DMS114 treated with DMSO at 0.1 percent for 48 hours (cell line): ENCODE data around the gene SRSF3.
"Not testable (repeated sequence)": the region's sequence is repeated elsewhere in the genome, so short reads cannot be mapped to it uniquely, and the experiment has no call there.

Experiments
- DNase-seq: peaks from one replicate; lab custom pipeline; 2025; ENCODE audit not compliant: unreplicated experiment; lab: John Stamatoyannopoulos, UW

SRSF3 gene

DNA sequence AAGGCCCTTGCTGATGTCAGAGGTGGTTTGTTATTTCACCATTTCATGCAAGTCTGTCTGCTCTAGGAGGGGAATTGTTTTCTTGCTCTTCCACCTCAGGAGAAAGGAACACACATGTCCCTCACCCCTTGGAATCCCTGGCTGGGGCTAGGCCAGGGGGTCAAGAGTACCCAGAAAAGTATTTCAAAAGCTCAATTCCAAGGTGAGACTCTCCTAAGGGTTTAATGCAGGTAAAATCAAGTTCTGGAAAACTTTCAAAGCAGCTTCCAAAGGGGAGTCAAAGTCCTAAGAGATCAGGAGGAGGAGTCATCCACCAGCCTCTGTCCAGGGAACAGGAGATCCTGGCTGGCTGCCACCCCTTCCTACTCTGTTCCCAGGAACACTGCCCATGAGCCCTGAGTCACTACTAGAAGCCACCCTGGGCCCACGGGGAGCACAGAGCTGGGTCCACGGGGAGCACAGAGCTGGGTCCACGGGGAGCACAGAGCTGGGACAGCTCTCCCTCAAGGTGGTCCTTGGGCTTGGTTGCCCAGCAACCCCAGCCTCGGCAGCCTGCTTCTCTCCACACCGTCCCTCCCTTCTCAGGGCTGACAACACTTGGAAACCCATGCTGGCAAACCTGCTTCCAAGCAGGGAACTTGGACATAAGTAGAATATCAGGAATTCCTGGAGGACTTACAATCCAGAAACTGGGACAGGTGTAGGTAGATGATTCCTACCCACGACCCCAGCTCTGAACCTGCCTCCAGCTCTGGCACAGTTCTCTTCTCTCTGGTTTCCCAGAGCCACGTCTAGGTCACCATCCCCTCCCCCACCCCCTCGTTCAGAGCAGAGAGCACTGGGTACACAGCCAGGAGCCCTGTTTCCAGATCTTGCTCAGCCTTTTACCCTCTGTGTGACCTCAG lies 49.0 kb downstream of the SRSF3 start:
- DNase-seq: no peak

DNA sequence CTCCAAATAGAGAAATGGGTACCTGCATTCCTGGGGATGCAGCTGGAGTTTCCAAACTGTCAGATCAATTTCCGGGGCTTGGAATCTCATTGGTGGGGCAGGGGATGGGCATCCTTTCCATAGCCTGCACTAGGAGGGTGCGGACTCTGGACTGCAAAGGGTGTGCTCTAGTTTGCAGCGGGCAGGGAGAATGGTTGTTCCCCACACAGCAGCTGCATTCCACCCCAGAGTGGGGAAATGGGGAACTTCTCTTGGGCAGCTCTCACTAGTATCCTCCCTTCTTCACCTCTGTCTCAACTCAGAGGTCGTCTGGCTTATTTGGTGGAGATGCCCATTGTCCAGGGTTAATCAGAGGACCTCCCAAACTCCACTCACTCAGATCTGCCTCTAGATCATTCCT lies 49.8 kb downstream of the SRSF3 start:
- DNase-seq: no peak

DNA sequence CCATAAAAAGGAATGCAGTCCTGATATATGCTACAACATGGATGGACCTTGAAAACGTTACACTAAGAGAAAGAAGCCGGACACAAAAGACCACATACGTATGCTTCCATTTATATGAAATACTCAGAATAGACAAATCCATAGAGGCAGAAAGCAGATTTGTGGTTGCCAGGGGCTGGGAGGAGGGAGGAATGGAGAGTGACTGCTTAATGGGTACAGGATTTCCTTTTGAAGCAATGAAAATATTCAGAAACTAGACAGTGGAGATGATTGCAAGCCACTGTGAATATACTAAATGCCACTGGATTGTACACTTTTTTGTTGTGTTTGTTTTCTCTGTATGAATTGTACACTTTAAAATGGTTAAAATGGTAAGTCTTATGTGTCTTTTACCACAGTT lies 54.9 kb downstream of the SRSF3 start:
- no peak for DNase-seq

DNA sequence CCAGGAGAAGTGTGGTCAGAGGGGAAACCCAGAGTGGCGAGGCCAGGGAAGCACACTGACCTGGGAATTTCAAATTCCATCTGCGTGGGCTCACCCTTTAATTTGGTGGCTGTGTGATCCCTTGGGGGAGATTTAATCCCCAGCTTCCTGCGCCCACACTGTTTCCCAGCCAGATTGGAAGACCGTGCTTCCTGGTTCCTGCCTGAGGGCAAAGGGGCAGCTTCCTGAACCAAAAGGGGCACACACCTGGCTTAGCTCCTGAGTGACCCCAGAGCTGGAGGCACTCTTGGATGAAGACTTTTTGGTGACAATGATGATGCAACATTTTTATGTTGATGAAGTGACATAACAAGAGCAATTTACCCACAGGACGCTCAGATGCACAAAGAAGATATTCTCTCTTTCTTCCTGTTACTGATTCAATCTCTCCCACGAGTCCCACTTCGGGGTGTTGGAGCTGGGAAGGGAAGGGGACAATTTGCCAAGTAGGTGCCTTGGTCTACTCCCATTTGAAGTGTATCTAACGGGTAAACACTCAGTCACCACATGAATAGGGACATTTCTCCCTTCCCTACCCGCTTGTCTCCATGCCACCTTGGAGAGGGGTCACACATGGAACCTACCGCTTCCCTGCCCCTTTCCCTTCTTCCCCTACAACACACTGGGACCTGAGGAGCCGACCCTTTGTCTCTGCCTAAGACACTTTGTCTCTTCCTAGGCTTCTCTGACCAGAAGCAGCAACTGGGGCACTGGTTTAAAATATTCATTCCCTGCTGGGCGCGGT lies 55.7 kb downstream of the SRSF3 start:
- DNase-seq: no peak

DNA sequence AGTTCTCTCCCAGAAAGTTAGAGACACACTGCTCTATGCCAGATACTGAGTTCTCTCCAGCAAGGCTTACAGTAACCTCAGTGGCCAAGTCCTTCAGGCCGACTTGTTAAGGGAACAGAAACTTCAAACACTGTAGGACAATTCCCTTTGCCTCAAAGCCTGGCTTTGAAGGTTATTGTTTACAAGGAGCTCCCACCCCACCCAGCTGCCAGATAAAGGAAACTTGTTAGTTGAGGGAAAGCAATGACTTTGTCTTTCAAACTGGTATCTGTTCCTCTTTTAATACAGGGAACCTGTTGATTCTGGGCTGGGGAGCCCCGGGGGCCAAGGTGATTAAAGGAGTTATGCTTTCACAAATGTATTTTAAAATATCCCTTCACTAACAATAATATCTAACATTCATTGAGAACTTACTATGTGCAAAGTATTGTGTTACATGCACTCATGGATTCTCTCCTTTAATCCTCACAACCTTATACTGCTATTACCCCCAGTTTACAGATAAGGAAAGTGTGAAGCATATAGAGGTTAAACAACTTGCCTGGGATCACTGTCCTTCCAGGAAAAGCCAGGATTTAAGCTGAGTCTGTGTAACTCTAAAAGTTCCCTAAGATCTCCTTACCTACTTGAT lies 56.8 kb downstream of the SRSF3 start:
- no peak for DNase-seq

DNA sequence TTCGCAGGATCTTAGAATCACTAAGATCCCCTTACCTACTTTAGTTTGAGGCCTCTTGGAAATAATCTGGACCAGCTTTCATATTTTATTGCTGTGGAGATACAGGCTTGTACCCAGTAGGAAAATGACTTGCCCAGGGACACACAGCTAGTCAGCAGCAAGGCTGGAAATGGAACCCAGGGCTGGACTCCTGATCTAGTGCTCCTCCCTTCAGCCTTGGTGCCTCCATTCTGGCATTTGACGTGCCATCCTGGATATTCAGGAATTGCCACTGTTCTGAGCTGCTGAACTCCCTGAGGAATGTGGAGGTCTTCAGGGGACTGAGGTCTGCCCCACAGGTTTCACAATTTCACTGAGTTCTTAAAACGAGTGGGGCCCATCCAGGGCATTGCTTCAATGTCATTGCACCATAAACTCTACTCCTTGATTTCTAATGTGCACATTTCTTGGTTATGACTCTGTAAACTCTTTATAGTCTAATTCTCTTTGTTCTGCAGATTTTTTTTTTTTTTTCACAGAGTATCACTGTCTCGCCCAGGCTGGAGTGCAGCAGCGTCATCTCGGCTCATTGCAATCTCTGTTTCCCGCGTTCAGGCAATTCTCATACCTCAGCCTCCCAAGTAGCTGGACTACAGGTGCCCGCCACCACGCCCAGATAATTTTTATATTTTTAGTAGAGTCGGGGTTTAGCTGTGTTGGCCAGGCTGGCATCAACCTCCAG lies 57.7 kb downstream of the SRSF3 start:
- no peak for DNase-seq

DNA sequence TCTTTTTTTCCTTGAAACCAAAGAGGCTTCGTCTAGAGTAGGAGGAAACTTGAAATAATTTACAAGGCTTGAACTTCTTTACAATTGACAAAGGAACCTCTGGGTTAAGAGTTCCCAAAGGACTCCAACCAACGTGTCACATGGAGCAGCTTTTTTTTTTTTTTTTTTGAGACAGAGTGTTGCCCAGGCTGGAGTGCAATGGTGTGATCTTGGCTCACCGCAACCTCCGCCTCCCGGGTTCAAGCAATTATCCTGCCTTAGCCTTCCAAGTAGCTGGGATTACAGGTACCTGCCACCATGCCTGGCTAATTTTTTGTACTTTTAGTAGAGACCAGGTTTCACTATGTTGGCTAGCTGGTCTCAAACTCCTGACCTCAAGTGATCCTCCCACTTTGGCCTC lies 60.3 kb downstream of the SRSF3 start:
- not testable (repeated sequence) for DNase-seq
